OCI-LY1 (cell line): Measurements from ENCODE around the gene SYF2.
A peak's percentile ranks its signal among the peaks of the same experiment; 100 is the strongest.

Experiments used
- H2AFZ ChIP-seq: fragments of 200-600 bp; sonication (generic), shearing (Covaris generic); 2 replicates; pipeline ENCODE4 v1.6.0; 2014; ENCODE audit warnings: antibody characterized with exemption, mild to moderate bottlenecking, low read length
- H3F3A ChIP-seq: fragments of 200-600 bp; sonication (generic), shearing (Covaris generic); 2 replicates; pipeline ENCODE4 v1.6.0; 2014; ENCODE audit warnings: mild to moderate bottlenecking, antibody characterized with exemption, low read length, moderate library complexity; ENCODE audit not compliant: insufficient read depth
- H3K27ac ChIP-seq: fragments of 200-600 bp; sonication (generic); 2 replicates; pipeline ENCODE4 v1.5.1; 2014; ENCODE audit warnings: low read length, mixed run types, mild to moderate bottlenecking, low read depth; ENCODE audit not compliant: poor library complexity, severe bottlenecking
- H3K27me3 ChIP-seq: fragments of 200-600 bp; sonication (generic); 2 replicates; pipeline ENCODE4 v1.6.0; 2014; ENCODE audit warnings: antibody characterized with exemption, mild to moderate bottlenecking, low read length, moderate library complexity; ENCODE audit not compliant: insufficient read depth
- H3K36me3 ChIP-seq: fragments of 200-600 bp; sonication (generic); 2 replicates; pipeline ENCODE4 v1.6.1; 2014; ENCODE audit warnings: mild to moderate bottlenecking, antibody characterized with exemption, low read length, moderate library complexity, mixed read lengths; ENCODE audit not compliant: insufficient read depth
- H3K4me1 ChIP-seq: fragments of 200-600 bp; sonication (generic); 2 replicates; pipeline ENCODE4 v1.5.1; 2014; ENCODE audit warnings: mild to moderate bottlenecking, low read length, moderate library complexity; ENCODE audit not compliant: insufficient read depth, severe bottlenecking
- H3K4me2 ChIP-seq: fragments of 200-600 bp; sonication (generic), shearing (Covaris generic); 2 replicates; pipeline ENCODE4 v1.6.1; 2014; ENCODE audit warnings: low read length
- H3K4me3 ChIP-seq: fragments of 200-600 bp; sonication (generic); 2 replicates; pipeline ENCODE4 v1.5.1; 2014; ENCODE audit warnings: low read length, low read depth, mild to moderate bottlenecking, mixed read lengths; ENCODE audit not compliant: poor library complexity, severe bottlenecking
- H3K79me2 ChIP-seq: fragments of 200-600 bp; shearing (Covaris generic); 2 replicates; pipeline ENCODE4 v1.6.1; 2016; ENCODE audit warnings: mixed run types, low read length, mixed read lengths; ENCODE audit not compliant: insufficient read depth
- H3K9ac ChIP-seq: fragments of 200-600 bp; sonication (generic), shearing (Covaris generic); 2 replicates; pipeline ENCODE4 v1.6.1; 2014; ENCODE audit warnings: mild to moderate bottlenecking, low read length, mixed read lengths
- H3K9me2 ChIP-seq: fragments of 200-600 bp; sonication (generic), shearing (Covaris generic); 2 replicates; pipeline ENCODE4 v1.6.1; 2014; ENCODE audit warnings: low read depth, mild to moderate bottlenecking, low read length, mixed read lengths
- H3K9me3 ChIP-seq: fragments of 200-600 bp; shearing (Covaris generic); 2 replicates; pipeline ENCODE4 v1.6.1; 2014; ENCODE audit warnings: low read length, mixed read lengths
- H4K20me1 ChIP-seq: fragments of 200-600 bp; sonication (generic), shearing (Covaris generic); 2 replicates; pipeline ENCODE4 v1.6.0; 2016; ENCODE audit warnings: mild to moderate bottlenecking, low read length; ENCODE audit not compliant: insufficient read depth
- EZH2 ChIP-seq: fragments of 200-600 bp; sonication (generic), shearing (Covaris generic); IDR thresholded peaks from 2 replicates; pipeline ENCODE4 v1.8.0; 2017; ENCODE audit warnings: borderline replicate concordance, mixed run types, mild to moderate bottlenecking, antibody characterized with exemption, low read length, moderate library complexity, mixed read lengths
- TF ChIP-seq, protein P1 (sequence below): fragments of 200-600 bp; sonication (generic), shearing (Covaris generic); IDR thresholded peaks from 2 replicates; pipeline ENCODE4 v1.5.1; 2017; ENCODE audit warnings: mild to moderate bottlenecking, antibody characterized with exemption, low read length, moderate library complexity, mixed read lengths

The SYF2 gene

DNA sequence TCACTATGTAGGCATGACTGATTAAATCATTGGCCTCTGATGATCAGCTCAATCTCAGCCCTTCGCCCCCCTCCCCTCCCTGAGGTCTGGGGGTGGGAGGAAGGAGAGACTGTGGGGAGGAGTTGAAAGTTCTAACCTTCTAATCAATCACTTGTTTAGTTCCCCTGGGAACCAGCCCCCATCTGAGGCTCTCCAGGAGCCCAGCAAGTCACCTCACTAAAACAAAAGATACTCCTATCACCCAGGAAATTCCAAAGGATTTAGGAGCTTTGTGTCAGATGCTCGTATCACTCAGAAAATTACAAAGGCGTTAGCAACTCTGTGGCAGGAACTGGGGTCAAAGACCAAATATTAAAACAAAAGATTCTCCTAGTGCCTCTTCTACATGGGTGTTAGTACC, 21.6 kb downstream of the SYF2 start:
- TF ChIP-seq, protein P1, sequence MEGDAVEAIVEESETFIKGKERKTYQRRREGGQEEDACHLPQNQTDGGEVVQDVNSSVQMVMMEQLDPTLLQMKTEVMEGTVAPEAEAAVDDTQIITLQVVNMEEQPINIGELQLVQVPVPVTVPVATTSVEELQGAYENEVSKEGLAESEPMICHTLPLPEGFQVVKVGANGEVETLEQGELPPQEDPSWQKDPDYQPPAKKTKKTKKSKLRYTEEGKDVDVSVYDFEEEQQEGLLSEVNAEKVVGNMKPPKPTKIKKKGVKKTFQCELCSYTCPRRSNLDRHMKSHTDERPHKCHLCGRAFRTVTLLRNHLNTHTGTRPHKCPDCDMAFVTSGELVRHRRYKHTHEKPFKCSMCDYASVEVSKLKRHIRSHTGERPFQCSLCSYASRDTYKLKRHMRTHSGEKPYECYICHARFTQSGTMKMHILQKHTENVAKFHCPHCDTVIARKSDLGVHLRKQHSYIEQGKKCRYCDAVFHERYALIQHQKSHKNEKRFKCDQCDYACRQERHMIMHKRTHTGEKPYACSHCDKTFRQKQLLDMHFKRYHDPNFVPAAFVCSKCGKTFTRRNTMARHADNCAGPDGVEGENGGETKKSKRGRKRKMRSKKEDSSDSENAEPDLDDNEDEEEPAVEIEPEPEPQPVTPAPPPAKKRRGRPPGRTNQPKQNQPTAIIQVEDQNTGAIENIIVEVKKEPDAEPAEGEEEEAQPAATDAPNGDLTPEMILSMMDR, result no peak
- TF ChIP-seq EZH2, result no peak
- Histone ChIP-seq H2AFZ (no peak overlapping the region), H3K27ac (no peak overlapping the region), H3K9me3 (no peaks in the 10 kb centered on the region), H3K4me1 (no peaks in the 10 kb centered on the region), H3K4me2 (no peak overlapping the region), H3K9ac (no peak overlapping the region), H3K4me3 (no peak overlapping the region), H3K79me2 (no peaks in the 10 kb centered on the region), H3K36me3 (no peaks in the 10 kb centered on the region), H4K20me1 (no peaks in the 10 kb centered on the region), H3F3A (no peaks in the 10 kb centered on the region), H3K27me3 (0 out of 2 replicates have a peak, but pooled peaks cover 4% of the 10 kb centered on the region), H3K9me2 (no peaks in the 10 kb centered on the region)

DNA sequence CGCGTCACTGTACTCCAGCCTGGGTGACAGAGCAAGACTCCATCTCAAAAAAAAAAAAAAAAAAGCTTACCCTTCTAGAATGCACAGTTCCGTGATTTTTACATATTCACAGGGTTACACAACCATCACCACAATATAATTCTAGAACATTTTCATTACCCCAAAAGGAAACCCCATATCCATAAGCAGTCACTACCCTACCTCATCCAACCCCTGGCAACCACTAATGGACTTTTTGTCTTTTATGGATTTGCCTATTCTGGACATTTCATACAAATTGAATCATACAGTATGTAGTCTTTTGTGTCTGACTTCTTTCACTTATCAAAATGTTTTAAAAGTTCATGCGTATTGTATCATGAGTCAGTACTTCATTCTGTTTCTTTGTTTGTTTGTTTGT, 22.8 kb downstream of the SYF2 start:
- Histone ChIP-seq H3K9me2 (no peaks in the 10 kb centered on the region), H3K79me2 (no peaks in the 10 kb centered on the region), H3K36me3 (no peaks in the 10 kb centered on the region), H2AFZ (no peak overlapping the region), H4K20me1 (no peaks in the 10 kb centered on the region), H3K27me3 (0 out of 2 replicates have a peak, but pooled peaks cover 4% of the 10 kb centered on the region), H3K4me2 (no peak overlapping the region), H3F3A (no peaks in the 10 kb centered on the region), H3K4me3 (no peak overlapping the region), H3K4me1 (no peaks in the 10 kb centered on the region), H3K9me3 (no peaks in the 10 kb centered on the region), H3K9ac (no peak overlapping the region), H3K27ac (no peak overlapping the region)
- no peak for TF ChIP-seq EZH2

DNA sequence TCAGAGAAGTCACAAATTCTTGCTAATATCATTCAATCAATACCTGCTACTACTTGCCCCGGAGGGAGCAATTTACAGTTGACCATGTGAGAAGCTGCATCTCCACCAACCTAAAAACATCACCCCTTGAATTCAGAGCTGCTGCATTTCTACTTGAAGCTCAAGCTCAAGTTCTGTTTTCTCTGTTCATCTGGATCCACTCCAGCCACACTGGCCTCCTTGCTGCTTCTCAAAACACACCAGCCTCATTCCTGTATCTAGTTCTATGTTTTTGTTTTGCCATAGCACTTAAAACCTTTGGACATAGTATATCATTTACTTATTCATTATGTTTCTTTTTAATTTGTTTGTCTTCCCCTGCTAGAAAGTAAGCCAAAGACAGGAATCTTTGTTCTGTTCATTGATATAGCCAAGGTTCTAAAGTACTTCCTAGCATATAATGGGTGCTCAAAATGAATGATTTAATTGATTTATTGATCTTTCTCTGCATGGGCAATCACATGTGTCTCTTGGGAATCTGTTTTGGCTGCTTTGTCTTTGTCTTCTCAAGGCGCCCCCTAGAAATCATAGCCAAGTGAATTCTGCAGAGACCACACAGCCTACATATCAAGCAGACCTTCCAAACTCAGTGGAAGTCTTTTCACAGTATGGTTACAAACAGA, 23.6 kb downstream of the SYF2 start:
- Histone ChIP-seq H3K27ac (no peak overlapping the region), H3K4me2 (no peak overlapping the region), H3K79me2 (no peaks in the 10 kb centered on the region), H3K27me3 (0 out of 2 replicates have a peak, but pooled peaks cover 4% of the 10 kb centered on the region), H3K4me1 (no peaks in the 10 kb centered on the region), H3K9me2 (no peaks in the 10 kb centered on the region), H3F3A (no peaks in the 10 kb centered on the region), H3K9me3 (no peaks in the 10 kb centered on the region), H3K36me3 (no peaks in the 10 kb centered on the region), H3K4me3 (no peak overlapping the region), H4K20me1 (no peaks in the 10 kb centered on the region), H2AFZ (no peak overlapping the region), H3K9ac (no peak overlapping the region)
- TF ChIP-seq EZH2, result no peak
- TF ChIP-seq, protein P1, result 0 out of 2 replicates have a peak, but pooled peaks have one; percentile 10

DNA sequence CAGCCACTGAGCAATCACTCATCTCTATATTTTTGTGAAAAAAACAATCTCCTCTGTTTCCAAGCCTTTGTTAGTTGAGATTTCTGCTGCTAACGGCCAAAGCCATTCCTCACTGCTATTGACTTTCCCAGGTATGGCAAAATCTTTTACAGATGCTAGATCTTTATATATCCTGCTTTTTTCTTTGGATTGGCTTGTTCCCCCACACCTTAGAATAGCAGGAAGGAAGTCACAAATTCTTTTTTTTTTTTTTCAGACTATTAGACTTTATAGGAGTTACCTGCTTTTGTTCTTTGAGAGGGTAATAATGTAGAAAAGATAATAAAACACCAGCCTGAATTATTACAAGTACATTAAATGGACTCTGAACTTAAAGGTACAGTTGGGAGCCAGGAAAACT, 24.2 kb downstream of the SYF2 start:
- Histone ChIP-seq H3K36me3 (no peaks in the 10 kb centered on the region), H3K27me3 (0 out of 2 replicates have a peak, but pooled peaks cover 4% of the 10 kb centered on the region), H3K4me3 (no peak overlapping the region), H3K9me2 (no peaks in the 10 kb centered on the region), H2AFZ (no peak overlapping the region), H4K20me1 (no peaks in the 10 kb centered on the region), H3K9ac (no peak overlapping the region), H3K4me2 (no peak overlapping the region), H3K4me1 (no peaks in the 10 kb centered on the region), H3F3A (no peaks in the 10 kb centered on the region), H3K79me2 (no peaks in the 10 kb centered on the region), H3K9me3 (no peaks in the 10 kb centered on the region), H3K27ac (no peak overlapping the region)
- no peak for TF ChIP-seq EZH2
- TF ChIP-seq, protein P1, result no peak
